Measurements from ENCODE around the gene EME2. TPM values are rescaled to one million over a fixed set of nuclear protein-coding genes. Genes with fewer than 3 reads are reported as not detected.

Gene EME2
- total and polyA plus RNA-seq, 7 experiments from 2014 or later: 0.59 to 47.5 (median 32.5) TPM

- Histone ChIP-seq H3K4me1 (ENCODE audit: control insufficient read depth in 2 of 2, insufficient read depth in 2 of 2, low read length in 2 of 2) (peaks cover 13 to 26% of the 10 kb centered on the region in 2 donors), H3K27me3 (ENCODE audit: control insufficient read depth in 2 of 2, insufficient read depth in 2 of 2, low read length in 2 of 2) (no peaks in the 10 kb centered on the region), H3K27ac (ENCODE audit: low read depth, low read length) (peak overlapping the region; percentile 85), H3K4me3 (ENCODE audit: low read length) (peak overlapping the region; percentile 70), H3K36me3 (ENCODE audit: control insufficient read depth in 2 of 3, insufficient read depth in 3 of 3, low read length in 3 of 3) (peaks cover 0 to 47% (median 0%) of the 10 kb centered on the region in 3 experiments), H3K9me3 (ENCODE audit: control insufficient read depth in 2 of 3, low read length in 3 of 3) (no peaks in the 10 kb centered on the region)
- Mint-ChIP-seq H3K9me3 (peaks cover 0 to 3% (median 0%) of the 10 kb centered on the region in 11 donors), H3K27me3 (peaks cover 0 to 2% (median 0%) of the 10 kb centered on the region in 5 donors), H3K4me3 (peak overlapping the region; percentile 74 to 99 (median 96)), H3K27ac (peak overlapping the region in 6 of 9 donors; percentile 43 to 92 (median 61)), H3K4me1 (peaks cover 8 to 23% (median 11%) of the 10 kb centered on the region in 7 donors), H3K36me3 (peaks cover 0 to 9% (median 0%) of the 10 kb centered on the region in 5 donors)
- DNase-seq (peak in 1 of 9 donors; percentile 38), ATAC-seq (peak; percentile 4)
- CTCF ChIA-PET: interaction anchor here (0.6 to 1.4 kb wide), 2 partner anchors 9 to 84 kb away, joined by 3 to 8 read pairs; partner anchors contain the start of genes NUBP2 and SPSB3
- intact Hi-C loops (cut with micrococcal nuclease): loop anchor here (1.0 to 10.0 kb wide), 10 partner anchors 8 to 493 kb away; partner anchors contain the start of genes CRAMP1 (in 2 of the 2), HAGH (in 2 of the 2), IFT140 (in 2 of the 2) and MAPK8IP3 (in 2 of the 2)
- POLR2A ChIA-PET: interaction anchor here (1.1 to 7.9 kb wide), 5 partner anchors 8 to 68 kb away, joined by 3 to 93 read pairs (median 5); partner anchors contain the start of genes FAHD1, HAGH, MAPK8IP3 and NUBP2
Measured at GRCh38 chr16:1773703-1774447, 1.3 kb downstream of the EME2 start.

- H3K36me3 Mint-ChIP-seq: peaks cover 0 to 9% (median 0%) of the 10 kb centered on the region in 5 donors
- intact Hi-C loops (cut with micrococcal nuclease): loop anchor here in 1 of 2 donors (5.0 to 10.0 kb wide), 3 partner anchors 242 to 493 kb away; partner anchors contain the start of genes RNPS1 and TMEM204
- peaks cover 0 to 3% (median 0%) of the 10 kb centered on the region in 11 donors for H3K9me3 Mint-ChIP-seq
- Histone ChIP-seq H3K36me3 (ENCODE audit: control insufficient read depth in 2 of 3, insufficient read depth in 3 of 3, low read length in 3 of 3) (peaks cover 0 to 51% (median 0%) of the 10 kb centered on the region in 3 experiments), H3K27me3 (ENCODE audit: control insufficient read depth in 2 of 2, insufficient read depth in 2 of 2, low read length in 2 of 2) (no peaks in the 10 kb centered on the region), H3K4me3 (ENCODE audit: low read length) (no peak overlapping the region), H3K9me3 (ENCODE audit: control insufficient read depth in 2 of 3, low read length in 3 of 3) (no peaks in the 10 kb centered on the region), H3K4me1 (ENCODE audit: control insufficient read depth in 2 of 2, insufficient read depth in 2 of 2, low read length in 2 of 2) (peaks cover 13 to 26% of the 10 kb centered on the region in 2 donors), H3K27ac (ENCODE audit: low read depth, low read length) (peak overlapping the region; percentile 85)
- peak overlapping the region in 1 of 9 donors; percentile 59 for H3K27ac Mint-ChIP-seq
- CTCF ChIA-PET: interaction anchor here (0.6 to 1.4 kb wide), 2 partner anchors 8 to 84 kb away, joined by 3 to 8 read pairs; partner anchors contain the start of genes NUBP2 and SPSB3
- POLR2A ChIA-PET: interaction anchor here (1.1 to 7.9 kb wide), 5 partner anchors 7 to 69 kb away, joined by 3 to 93 read pairs (median 5); partner anchors contain the start of genes FAHD1, HAGH, MAPK8IP3 and NUBP2
- peak overlapping the region in 5 of 10 donors; percentile 6 to 91 (median 58) for H3K4me3 Mint-ChIP-seq
- peaks cover 8 to 23% (median 13%) of the 10 kb centered on the region in 7 donors for H3K4me1 Mint-ChIP-seq
- ATAC-seq (no peak), DNase-seq (no peak)
- peaks cover 0 to 2% (median 0%) of the 10 kb centered on the region in 5 donors for H3K27me3 Mint-ChIP-seq
Measured at GRCh38 chr16:1774448-1774780, 1.8 kb downstream of the EME2 start.

GRCh38 chr16:1775006-1775845 is 2.6 kb downstream of the EME2 start:
- no peak for ATAC-seq
- H3K4me1 Mint-ChIP-seq: peaks cover 8 to 24% (median 10%) of the 10 kb centered on the region in 7 donors
- peak overlapping the region in 8 of 10 donors; percentile 20 to 91 (median 42) for H3K4me3 Mint-ChIP-seq
- CTCF ChIA-PET: interaction anchor here (1.4 kb wide), 1 partner anchor 7 kb away, joined by 8 read pairs; the partner anchor contains the start of genes NUBP2 and SPSB3
- H3K4me3 ChIP-seq (ENCODE audit: low read length): no peak overlapping the region
- H3K9me3 Mint-ChIP-seq: peaks cover 0 to 3% (median 0%) of the 10 kb centered on the region in 11 donors
- H3K9me3 ChIP-seq (ENCODE audit: control insufficient read depth in 2 of 3, low read length in 3 of 3): no peaks in the 10 kb centered on the region
- peaks cover 0 to 59% (median 0%) of the 10 kb centered on the region in 3 experiments for H3K36me3 ChIP-seq (ENCODE audit: control insufficient read depth in 2 of 3, insufficient read depth in 3 of 3, low read length in 3 of 3)
- no peak for DNase-seq
- peak overlapping the region in 1 of 9 donors; percentile 62 for H3K27ac Mint-ChIP-seq
- POLR2A ChIA-PET: interaction anchor here (1.1 to 7.9 kb wide), 5 partner anchors 6 to 69 kb away, joined by 3 to 93 read pairs (median 5); partner anchors contain the start of genes FAHD1, HAGH, MAPK8IP3 and NUBP2
- H3K27ac ChIP-seq (ENCODE audit: low read depth, low read length): no peak overlapping the region
- peaks cover 13 to 25% of the 10 kb centered on the region in 2 donors for H3K4me1 ChIP-seq (ENCODE audit: control insufficient read depth in 2 of 2, insufficient read depth in 2 of 2, low read length in 2 of 2)
- no peaks in the 10 kb centered on the region for H3K27me3 ChIP-seq (ENCODE audit: control insufficient read depth in 2 of 2, insufficient read depth in 2 of 2, low read length in 2 of 2)
- peaks cover 0 to 8% (median 0%) of the 10 kb centered on the region in 5 donors for H3K36me3 Mint-ChIP-seq
- intact Hi-C loops (cut with micrococcal nuclease): loop anchor here in 1 of 2 donors (10.0 kb wide), 1 partner anchor 430 kb away; no protein-coding TSS in a partner anchor
- peaks cover 0 to 2% (median 0%) of the 10 kb centered on the region in 5 donors for H3K27me3 Mint-ChIP-seq

- peak overlapping the region in 3 of 10 donors; percentile 16 to 47 (median 18) for H3K4me3 Mint-ChIP-seq
- H3K27me3 ChIP-seq (ENCODE audit: control insufficient read depth in 2 of 2, insufficient read depth in 2 of 2, low read length in 2 of 2): no peaks in the 10 kb centered on the region
- peaks cover 0 to 2% (median 0%) of the 10 kb centered on the region in 5 donors for H3K27me3 Mint-ChIP-seq
- peaks cover 0 to 60% (median 0%) of the 10 kb centered on the region in 3 experiments for H3K36me3 ChIP-seq (ENCODE audit: control insufficient read depth in 2 of 3, insufficient read depth in 3 of 3, low read length in 3 of 3)
- ChIA-PET CTCF (no interaction called here), POLR2A (no interaction called here)
- ATAC-seq (no peak), DNase-seq (no peak)
- intact Hi-C loops (cut with micrococcal nuclease): loop anchor here in 1 of 2 donors (10.0 kb wide), 1 partner anchor 431 kb away; no protein-coding TSS in a partner anchor
- H3K9me3 ChIP-seq (ENCODE audit: control insufficient read depth in 2 of 3, low read length in 3 of 3): no peaks in the 10 kb centered on the region
- peaks cover 0 to 8% (median 0%) of the 10 kb centered on the region in 5 donors for H3K36me3 Mint-ChIP-seq
- peaks cover 0 to 3% (median 0%) of the 10 kb centered on the region in 11 donors for H3K9me3 Mint-ChIP-seq
- no peak overlapping the region for H3K27ac Mint-ChIP-seq
- no peak overlapping the region for H3K27ac ChIP-seq (ENCODE audit: low read depth, low read length)
- H3K4me3 ChIP-seq (ENCODE audit: low read length): no peak overlapping the region
- peaks cover 12 to 24% of the 10 kb centered on the region in 2 donors for H3K4me1 ChIP-seq (ENCODE audit: control insufficient read depth in 2 of 2, insufficient read depth in 2 of 2, low read length in 2 of 2)
- peaks cover 8 to 31% (median 12%) of the 10 kb centered on the region in 7 donors for H3K4me1 Mint-ChIP-seq
Measured at GRCh38 chr16:1775846-1776671, 3.4 kb downstream of the EME2 start.

- no peak overlapping the region for H3K27ac Mint-ChIP-seq
- DNase-seq: no peak
- no peaks in the 10 kb centered on the region for H3K27me3 ChIP-seq (ENCODE audit: control insufficient read depth in 2 of 2, insufficient read depth in 2 of 2, low read length in 2 of 2)
- no peak for ATAC-seq
- peaks cover 0 to 2% (median 0%) of the 10 kb centered on the region in 5 donors for H3K27me3 Mint-ChIP-seq
- H3K36me3 Mint-ChIP-seq: peaks cover 0 to 8% (median 0%) of the 10 kb centered on the region in 5 donors
- CTCF ChIA-PET: no interaction called here
- POLR2A ChIA-PET: no interaction called here
- intact Hi-C loops (cut with micrococcal nuclease): loop anchor here in 1 of 2 donors (10.0 kb wide), 1 partner anchor 432 kb away; no protein-coding TSS in a partner anchor
- H3K27ac ChIP-seq (ENCODE audit: low read depth, low read length): no peak overlapping the region
- H3K9me3 ChIP-seq (ENCODE audit: control insufficient read depth in 2 of 3, low read length in 3 of 3): no peaks in the 10 kb centered on the region
- H3K36me3 ChIP-seq (ENCODE audit: control insufficient read depth in 2 of 3, insufficient read depth in 3 of 3, low read length in 3 of 3): peaks cover 0 to 60% (median 0%) of the 10 kb centered on the region in 3 experiments
- H3K4me1 Mint-ChIP-seq: peaks cover 8 to 37% (median 16%) of the 10 kb centered on the region in 7 donors
- peak overlapping the region in 2 of 10 donors; percentile 16 to 18 for H3K4me3 Mint-ChIP-seq
- no peak overlapping the region for H3K4me3 ChIP-seq (ENCODE audit: low read length)
- H3K9me3 Mint-ChIP-seq: peaks cover 0 to 3% (median 0%) of the 10 kb centered on the region in 11 donors
- H3K4me1 ChIP-seq (ENCODE audit: control insufficient read depth in 2 of 2, insufficient read depth in 2 of 2, low read length in 2 of 2): peaks cover 18 to 28% of the 10 kb centered on the region in 2 donors
Measured at GRCh38 chr16:1776672-1776955, 4.0 kb downstream of the EME2 start.

Measured in naive thymus-derived CD4-positive, alpha-beta T cell (primary cell).